DOHH2 (cell line): ENCODE results near the gene HOXA9.

Experiments
- EZH2phosphoT487 ChIP-seq: fragments of 200-600 bp; sonication (generic); IDR thresholded peaks from 2 replicates; pipeline ENCODE4 v1.6.1; 2017; ENCODE audit warnings: borderline replicate concordance, mild to moderate bottlenecking, antibody characterized with exemption, low read length, moderate library complexity, mixed read lengths
- TF ChIP-seq, protein P1 (sequence below): fragments of 200-600 bp; sonication (generic); IDR thresholded peaks from one replicate; pipeline ENCODE4 v1.5.1; 2014; ENCODE audit warnings: antibody characterized with exemption, mild to moderate bottlenecking, low read depth, low read length; ENCODE audit not compliant: poor library complexity, severe bottlenecking

DNA sequence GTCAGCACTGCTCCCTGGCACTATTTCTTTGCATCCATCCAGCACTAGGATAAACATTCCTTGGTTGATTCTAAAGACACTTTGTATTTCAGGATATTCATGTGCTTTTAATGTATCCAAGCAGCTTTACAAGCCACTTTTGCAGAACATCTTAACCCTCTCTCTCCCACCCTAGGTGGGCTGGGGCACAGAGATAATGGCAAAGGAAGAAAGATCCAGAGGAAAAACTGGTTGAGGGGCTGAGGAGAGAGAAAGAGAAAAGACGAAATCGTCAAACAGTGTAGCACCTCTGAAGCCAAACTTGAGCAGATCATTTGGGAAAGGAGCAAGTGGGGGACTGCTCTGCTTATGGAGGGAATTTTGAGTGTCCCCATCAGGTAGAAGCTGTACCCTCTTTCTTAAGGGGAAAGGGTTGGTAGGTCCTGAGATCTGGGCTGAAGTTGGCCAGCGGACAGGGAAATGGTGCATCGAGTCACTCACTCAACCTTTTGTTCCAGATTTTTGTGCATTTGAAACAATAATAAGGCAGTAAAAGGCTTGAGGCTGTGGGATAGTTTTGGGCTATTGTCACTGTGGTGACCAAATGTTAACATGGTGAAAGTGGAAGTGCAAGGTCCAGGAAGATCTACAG, 38.7 kb upstream of the HOXA9 start:
- no peak for TF ChIP-seq EZH2phosphoT487
- TF ChIP-seq, protein P1, sequence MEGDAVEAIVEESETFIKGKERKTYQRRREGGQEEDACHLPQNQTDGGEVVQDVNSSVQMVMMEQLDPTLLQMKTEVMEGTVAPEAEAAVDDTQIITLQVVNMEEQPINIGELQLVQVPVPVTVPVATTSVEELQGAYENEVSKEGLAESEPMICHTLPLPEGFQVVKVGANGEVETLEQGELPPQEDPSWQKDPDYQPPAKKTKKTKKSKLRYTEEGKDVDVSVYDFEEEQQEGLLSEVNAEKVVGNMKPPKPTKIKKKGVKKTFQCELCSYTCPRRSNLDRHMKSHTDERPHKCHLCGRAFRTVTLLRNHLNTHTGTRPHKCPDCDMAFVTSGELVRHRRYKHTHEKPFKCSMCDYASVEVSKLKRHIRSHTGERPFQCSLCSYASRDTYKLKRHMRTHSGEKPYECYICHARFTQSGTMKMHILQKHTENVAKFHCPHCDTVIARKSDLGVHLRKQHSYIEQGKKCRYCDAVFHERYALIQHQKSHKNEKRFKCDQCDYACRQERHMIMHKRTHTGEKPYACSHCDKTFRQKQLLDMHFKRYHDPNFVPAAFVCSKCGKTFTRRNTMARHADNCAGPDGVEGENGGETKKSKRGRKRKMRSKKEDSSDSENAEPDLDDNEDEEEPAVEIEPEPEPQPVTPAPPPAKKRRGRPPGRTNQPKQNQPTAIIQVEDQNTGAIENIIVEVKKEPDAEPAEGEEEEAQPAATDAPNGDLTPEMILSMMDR, result no peak
